ENCODE data around the gene FOXN4.

The FOXN4 gene

GRCh38 chr12:109296431-109296830, 12.7 kb downstream of the FOXN4 start:
- no peaks in the 10 kb centered on the region for H3K9me3 Mint-ChIP-seq
- peaks cover 1% of the 10 kb centered on the region for H3K4me1 Mint-ChIP-seq
- peaks cover 17% of the 10 kb centered on the region for H3K27me3 Mint-ChIP-seq
- H3K36me3 Mint-ChIP-seq: no peaks in the 10 kb centered on the region
- no peak for ATAC-seq (ENCODE audit: low read depth)
- H3K27ac Mint-ChIP-seq: no peak overlapping the region
- H3K4me3 Mint-ChIP-seq: no peak overlapping the region
- no peak for DNase-seq (ENCODE audit: low spot score in 2 of 2)

- Mint-ChIP-seq H3K4me3 (no peak overlapping the region), H3K36me3 (no peaks in the 10 kb centered on the region)
These were observed 13.2 kb downstream of the FOXN4 start for GRCh38 chr12:109295764-109296425.

GRCh38 chr12:109294286-109294796, 14.7 kb downstream of the FOXN4 start:
- Mint-ChIP-seq H3K4me3 (no peak overlapping the region), H3K27ac (no peak overlapping the region), H3K27me3 (peaks cover 20% of the 10 kb centered on the region), H3K9me3 (no peaks in the 10 kb centered on the region), H3K36me3 (no peaks in the 10 kb centered on the region), H3K4me1 (peaks cover 2% of the 10 kb centered on the region)
- DNase-seq (ENCODE audit: low spot score in 2 of 2) (no peak), ATAC-seq (ENCODE audit: low read depth) (no peak)

More at GRCh38 chr12:109295764-109296425, 13.2 kb downstream of the FOXN4 start:
- DNase-seq (ENCODE audit: low spot score in 2 of 2) (no peak), ATAC-seq (ENCODE audit: low read depth) (no peak)
- no peaks in the 10 kb centered on the region for H3K9me3 Mint-ChIP-seq
- no peak overlapping the region for H3K27ac Mint-ChIP-seq
- H3K27me3 Mint-ChIP-seq: peaks cover 17% of the 10 kb centered on the region
- H3K4me1 Mint-ChIP-seq: peaks cover 2% of the 10 kb centered on the region

GRCh38 chr12:109293106-109293505, 16.0 kb downstream of the FOXN4 start:
- Mint-ChIP-seq H3K36me3 (no peaks in the 10 kb centered on the region), H3K4me3 (no peak overlapping the region), H3K4me1 (peaks cover 4% of the 10 kb centered on the region), H3K9me3 (no peaks in the 10 kb centered on the region), H3K27me3 (peaks cover 21% of the 10 kb centered on the region), H3K27ac (no peak overlapping the region)
- no peak for ATAC-seq (ENCODE audit: low read depth)
- no peak for DNase-seq (ENCODE audit: low spot score in 2 of 2)

GRCh38 chr12:109292342-109292711, 16.8 kb downstream of the FOXN4 start:
- H3K9me3 Mint-ChIP-seq: no peaks in the 10 kb centered on the region
- no peak for DNase-seq (ENCODE audit: low spot score in 2 of 2)
- no peak overlapping the region for H3K27ac Mint-ChIP-seq
- H3K36me3 Mint-ChIP-seq: no peaks in the 10 kb centered on the region
- H3K4me1 Mint-ChIP-seq: peaks cover 4% of the 10 kb centered on the region
- H3K27me3 Mint-ChIP-seq: peaks cover 22% of the 10 kb centered on the region
- ATAC-seq (ENCODE audit: low read depth): no peak
- H3K4me3 Mint-ChIP-seq: no peak overlapping the region

- H3K36me3 Mint-ChIP-seq: no peaks in the 10 kb centered on the region
- H3K27me3 Mint-ChIP-seq: peaks cover 23% of the 10 kb centered on the region
- H3K4me3 Mint-ChIP-seq: no peak overlapping the region
- H3K9me3 Mint-ChIP-seq: no peaks in the 10 kb centered on the region
- peaks cover 4% of the 10 kb centered on the region for H3K4me1 Mint-ChIP-seq
- no peak overlapping the region for H3K27ac Mint-ChIP-seq
- ATAC-seq (ENCODE audit: low read depth) (no peak), DNase-seq (ENCODE audit: low spot score in 2 of 2) (no peak)
These were observed 17.4 kb downstream of the FOXN4 start for GRCh38 chr12:109291521-109292341.

GRCh38 chr12:109291117-109291516, 18.0 kb downstream of the FOXN4 start:
- H3K27ac Mint-ChIP-seq: no peak overlapping the region
- peaks cover 4% of the 10 kb centered on the region for H3K4me1 Mint-ChIP-seq
- H3K4me3 Mint-ChIP-seq: no peak overlapping the region
- peaks cover 21% of the 10 kb centered on the region for H3K27me3 Mint-ChIP-seq
- no peak for DNase-seq (ENCODE audit: low spot score in 2 of 2)
- no peaks in the 10 kb centered on the region for H3K9me3 Mint-ChIP-seq
- H3K36me3 Mint-ChIP-seq: no peaks in the 10 kb centered on the region
- no peak for ATAC-seq (ENCODE audit: low read depth)

GRCh38 chr12:109290061-109290460, 19.0 kb downstream of the FOXN4 start:
- Mint-ChIP-seq H3K27me3 (peaks cover 18% of the 10 kb centered on the region), H3K9me3 (no peaks in the 10 kb centered on the region), H3K27ac (no peak overlapping the region), H3K36me3 (no peaks in the 10 kb centered on the region), H3K4me1 (peaks cover 4% of the 10 kb centered on the region), H3K4me3 (no peak overlapping the region)
- ATAC-seq (ENCODE audit: low read depth): no peak
- no peak for DNase-seq (ENCODE audit: low spot score in 2 of 2)

- DNase-seq (ENCODE audit: low spot score in 2 of 2): no peak
- H3K4me1 Mint-ChIP-seq: peaks cover 6% of the 10 kb centered on the region
- no peaks in the 10 kb centered on the region for H3K36me3 Mint-ChIP-seq
- H3K27ac Mint-ChIP-seq: no peak overlapping the region
- peaks cover 15% of the 10 kb centered on the region for H3K27me3 Mint-ChIP-seq
- peaks cover 5% of the 10 kb centered on the region for H3K9me3 Mint-ChIP-seq
- no peak for ATAC-seq (ENCODE audit: low read depth)
- no peak overlapping the region for H3K4me3 Mint-ChIP-seq
These were observed 19.5 kb downstream of the FOXN4 start for GRCh38 chr12:109289551-109289950.

GRCh38 chr12:109289004-109289403, 20.1 kb downstream of the FOXN4 start:
- ATAC-seq (ENCODE audit: low read depth): no peak
- peaks cover 5% of the 10 kb centered on the region for H3K9me3 Mint-ChIP-seq

GRCh38 chr12:109288571-109288970, 20.5 kb downstream of the FOXN4 start:
- Mint-ChIP-seq H3K27me3 (peaks cover 13% of the 10 kb centered on the region), H3K36me3 (no peaks in the 10 kb centered on the region), H3K4me1 (peaks cover 7% of the 10 kb centered on the region), H3K27ac (no peak overlapping the region), H3K9me3 (peaks cover 5% of the 10 kb centered on the region), H3K4me3 (no peak overlapping the region)
- no peak for DNase-seq (ENCODE audit: low spot score in 2 of 2)
- no peak for ATAC-seq (ENCODE audit: low read depth)

More at GRCh38 chr12:109289004-109289403, 20.1 kb downstream of the FOXN4 start:
- H3K4me3 Mint-ChIP-seq: no peak overlapping the region
- no peaks in the 10 kb centered on the region for H3K36me3 Mint-ChIP-seq
- DNase-seq (ENCODE audit: low spot score in 2 of 2): no peak
- peaks cover 7% of the 10 kb centered on the region for H3K4me1 Mint-ChIP-seq
- H3K27me3 Mint-ChIP-seq: peaks cover 13% of the 10 kb centered on the region
- H3K27ac Mint-ChIP-seq: no peak overlapping the region

- DNase-seq (ENCODE audit: low spot score in 2 of 2): no peak
- H3K4me1 Mint-ChIP-seq: peaks cover 7% of the 10 kb centered on the region
- no peak overlapping the region for H3K27ac Mint-ChIP-seq
- H3K36me3 Mint-ChIP-seq: no peaks in the 10 kb centered on the region
- H3K9me3 Mint-ChIP-seq: peaks cover 5% of the 10 kb centered on the region
- H3K27me3 Mint-ChIP-seq: peaks cover 10% of the 10 kb centered on the region
- ATAC-seq (ENCODE audit: low read depth): no peak
- no peak overlapping the region for H3K4me3 Mint-ChIP-seq
These were observed 21.1 kb downstream of the FOXN4 start for GRCh38 chr12:109287811-109288469.

- DNase-seq (ENCODE audit: low spot score in 2 of 2) (no peak), ATAC-seq (ENCODE audit: low read depth) (no peak)
- Mint-ChIP-seq H3K4me1 (peaks cover 7% of the 10 kb centered on the region), H3K36me3 (no peaks in the 10 kb centered on the region), H3K9me3 (peaks cover 5% of the 10 kb centered on the region), H3K4me3 (no peak overlapping the region), H3K27me3 (peaks cover 9% of the 10 kb centered on the region), H3K27ac (no peak overlapping the region)
These were observed 21.9 kb downstream of the FOXN4 start for GRCh38 chr12:109287181-109287580.

- Mint-ChIP-seq H3K27ac (no peak overlapping the region), H3K27me3 (peaks cover 9% of the 10 kb centered on the region), H3K36me3 (no peaks in the 10 kb centered on the region), H3K4me1 (peaks cover 7% of the 10 kb centered on the region), H3K4me3 (no peak overlapping the region), H3K9me3 (peaks cover 5% of the 10 kb centered on the region)
- DNase-seq (ENCODE audit: low spot score in 2 of 2) (no peak), ATAC-seq (ENCODE audit: low read depth) (no peak)
These were observed 22.4 kb downstream of the FOXN4 start for GRCh38 chr12:109286652-109287051.

All from memory B cell (primary cell).